ENCODE results near the gene ALS2CL.

DNA sequence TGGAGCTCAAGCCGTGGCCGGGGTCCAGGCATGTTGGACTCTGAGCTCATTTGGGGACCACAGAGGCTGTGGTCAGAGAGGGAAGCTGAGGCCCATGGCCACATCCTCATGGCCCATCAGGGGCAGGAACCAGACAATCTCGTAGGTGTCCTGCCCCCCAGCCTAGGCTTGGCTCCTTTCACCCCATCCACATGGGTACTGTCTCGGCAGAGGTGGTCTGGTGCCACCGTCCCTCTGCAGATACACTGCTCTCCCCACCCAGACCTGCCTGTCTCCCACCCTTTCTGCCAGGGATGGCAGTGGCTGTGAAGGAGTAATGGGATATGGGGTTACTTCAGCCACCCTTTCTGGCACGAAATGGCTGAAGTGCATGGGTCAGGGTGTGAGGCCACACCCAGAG, 16.2 kb upstream of the ALS2CL start:
- TF ChIP-seq, protein P1, sequence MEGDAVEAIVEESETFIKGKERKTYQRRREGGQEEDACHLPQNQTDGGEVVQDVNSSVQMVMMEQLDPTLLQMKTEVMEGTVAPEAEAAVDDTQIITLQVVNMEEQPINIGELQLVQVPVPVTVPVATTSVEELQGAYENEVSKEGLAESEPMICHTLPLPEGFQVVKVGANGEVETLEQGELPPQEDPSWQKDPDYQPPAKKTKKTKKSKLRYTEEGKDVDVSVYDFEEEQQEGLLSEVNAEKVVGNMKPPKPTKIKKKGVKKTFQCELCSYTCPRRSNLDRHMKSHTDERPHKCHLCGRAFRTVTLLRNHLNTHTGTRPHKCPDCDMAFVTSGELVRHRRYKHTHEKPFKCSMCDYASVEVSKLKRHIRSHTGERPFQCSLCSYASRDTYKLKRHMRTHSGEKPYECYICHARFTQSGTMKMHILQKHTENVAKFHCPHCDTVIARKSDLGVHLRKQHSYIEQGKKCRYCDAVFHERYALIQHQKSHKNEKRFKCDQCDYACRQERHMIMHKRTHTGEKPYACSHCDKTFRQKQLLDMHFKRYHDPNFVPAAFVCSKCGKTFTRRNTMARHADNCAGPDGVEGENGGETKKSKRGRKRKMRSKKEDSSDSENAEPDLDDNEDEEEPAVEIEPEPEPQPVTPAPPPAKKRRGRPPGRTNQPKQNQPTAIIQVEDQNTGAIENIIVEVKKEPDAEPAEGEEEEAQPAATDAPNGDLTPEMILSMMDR (IDR thresholded peaks at IDR 0.05), result no peak
- TF ChIP-seq POLR2A (IDR thresholded peaks at IDR 0.05), result no peak

All from thyroid gland (tissue), 4 donors.